SK-N-SH treated with all-trans-retinoic acid at 6 μM for 48 hours (cell line): ENCODE data around the gene TLE2.
A peak's percentile ranks its signal among the peaks of the same experiment; 100 is the strongest.

Experiments used
- ATAC-seq: fragments of 200-7000 bp; cut with Tn5 transposase; 3 replicates; pipeline ENCODE4 v1.9.1; 2020; ENCODE audit warnings: mild to moderate bottlenecking, moderate library complexity
- ARNTL ChIP-seq: fragments of 450-650 bp; formaldehyde crosslinking; IDR thresholded peaks from 2 replicates; pipeline ENCODE4 v1.5.0; 2020; ENCODE audit warnings: low read depth, mild to moderate bottlenecking, moderate library complexity, borderline replicate concordance
- BACH2 ChIP-seq: fragments of 250-450 bp; sonication (Bioruptor Pico); IDR thresholded peaks from 2 replicates; pipeline ENCODE4 v1.9.0; 2021; ENCODE audit warnings: mild to moderate bottlenecking, borderline replicate concordance
- CREB5 ChIP-seq: fragments of 250-450 bp; sonication (Bioruptor Pico); IDR thresholded peaks from 2 replicates; pipeline ENCODE4 v1.5.1; 2020; ENCODE audit warnings: low read depth, mild to moderate bottlenecking, moderate library complexity
- CSDC2 ChIP-seq: fragments of 250-450 bp; sonication (Bioruptor Pico); IDR thresholded peaks from 2 replicates; pipeline ENCODE4 v1.5.0; 2020; ENCODE audit warnings: mild to moderate bottlenecking, moderate library complexity
- CSRNP3 ChIP-seq: fragments of 250-450 bp; sonication (Bioruptor Pico); IDR thresholded peaks from 2 replicates; pipeline ENCODE4 v1.5.1; 2021; ENCODE audit warnings: mild to moderate bottlenecking, moderate library complexity
- ESRRG ChIP-seq: fragments of 250-450 bp; sonication (Bioruptor Pico); IDR thresholded peaks from 2 replicates; pipeline ENCODE4 v1.6.1; 2021; ENCODE audit warnings: mild to moderate bottlenecking
- GLIS3 ChIP-seq: fragments of 250-450 bp; sonication (Bioruptor Pico); IDR thresholded peaks from 2 replicates; pipeline ENCODE4 v1.5.0; 2020; ENCODE audit warnings: mild to moderate bottlenecking, moderate library complexity
- ISL1 ChIP-seq: fragments of 250-450 bp; sonication (Bioruptor Pico); IDR thresholded peaks from 2 replicates; pipeline ENCODE4 v2.1.2; 2022; ENCODE audit warnings: mild to moderate bottlenecking, moderate library complexity
- OSR1 ChIP-seq: fragments of 250-450 bp; sonication (Bioruptor Pico); IDR thresholded peaks from 2 replicates; pipeline ENCODE4 v1.8.0; 2022; ENCODE audit warnings: moderate library complexity, mild to moderate bottlenecking, inconsistent platforms
- PATZ1 ChIP-seq: fragments of 250-450 bp; sonication (Bioruptor Pico); IDR thresholded peaks from 2 replicates; pipeline ENCODE4 v1.8.0; 2020; ENCODE audit warnings: mild to moderate bottlenecking, moderate library complexity, borderline replicate concordance
- POU6F1 ChIP-seq: fragments of 250-450 bp; sonication (Bioruptor Pico); IDR thresholded peaks from 2 replicates; pipeline ENCODE4 v1.8.0; 2021; ENCODE audit warnings: low read depth, mild to moderate bottlenecking, moderate library complexity, borderline replicate concordance
- PPARA ChIP-seq: fragments of 250-450 bp; sonication (Bioruptor Pico); IDR thresholded peaks from 2 replicates; pipeline ENCODE4 v1.5.0; 2020; ENCODE audit warnings: mild to moderate bottlenecking, borderline replicate concordance
- RARB ChIP-seq: fragments of 250-450 bp; sonication (Bioruptor Pico); IDR thresholded peaks from 2 replicates; pipeline ENCODE4 v1.8.0; 2021; ENCODE audit warnings: mild to moderate bottlenecking, moderate library complexity
- SNAI2 ChIP-seq: fragments of 250-450 bp; sonication (Bioruptor Pico); IDR thresholded peaks from 2 replicates; pipeline ENCODE4 v1.5.0; 2020; ENCODE audit warnings: mild to moderate bottlenecking, moderate library complexity
- TCF4 ChIP-seq: fragments of 250-450 bp; sonication (Bioruptor Pico); IDR thresholded peaks from 2 replicates; pipeline ENCODE4 v1.8.0; 2021; ENCODE audit warnings: mild to moderate bottlenecking, moderate library complexity, borderline replicate concordance
- TOX ChIP-seq: fragments of 250-450 bp; sonication (Bioruptor Pico); IDR thresholded peaks from 2 replicates; pipeline ENCODE4 v1.8.0; 2021; ENCODE audit warnings: mild to moderate bottlenecking, moderate library complexity, borderline replicate concordance
- TSHZ2 ChIP-seq: fragments of 250-450 bp; sonication (Bioruptor Pico); IDR thresholded peaks from 2 replicates; pipeline ENCODE4 v1.5.0; 2020; ENCODE audit warnings: mild to moderate bottlenecking, moderate library complexity
- ZC3H10 ChIP-seq: fragments of 250-450 bp; sonication (Bioruptor Pico); IDR thresholded peaks from 2 replicates; pipeline ENCODE4 v1.5.1; 2021; ENCODE audit warnings: mild to moderate bottlenecking, moderate library complexity
- ZFP3 ChIP-seq: fragments of 250-450 bp; sonication (Bioruptor Pico); IDR thresholded peaks from 2 replicates; pipeline ENCODE4 v1.5.0; 2020; ENCODE audit warnings: mild to moderate bottlenecking, moderate library complexity
- ZFP30 ChIP-seq: fragments of 450-650 bp; formaldehyde crosslinking; IDR thresholded peaks from 2 replicates; pipeline ENCODE4 v1.5.0; 2022; ENCODE audit warnings: mild to moderate bottlenecking, moderate library complexity
- ZNF70 ChIP-seq: fragments of 450-650 bp; formaldehyde crosslinking; IDR thresholded peaks from 2 replicates; pipeline ENCODE4 v1.5.0; 2020; ENCODE audit warnings: mild to moderate bottlenecking, moderate library complexity
- ZNF8 ChIP-seq: fragments of 450-650 bp; formaldehyde crosslinking; IDR thresholded peaks from 2 replicates; pipeline ENCODE4 v1.5.0; 2020; ENCODE audit warnings: mild to moderate bottlenecking, moderate library complexity

TLE2 gene

GRCh38 chr19:3006075-3006767, 22.9 kb downstream of the TLE2 start:
- TF ChIP-seq GLIS3 (CRISPR knock-in tag) (no peak), ZFP30 (CRISPR knock-in tag) (no peak), ARNTL (CRISPR knock-in tag) (no peak), SNAI2 (CRISPR knock-in tag) (no peak), POU6F1 (CRISPR knock-in tag) (no peak), ZC3H10 (no peak), ESRRG (CRISPR knock-in tag) (no peak), TCF4 (no peak), ZNF8 (no peak), PATZ1 (no peak), BACH2 (CRISPR knock-in tag) (no peak), CSRNP3 (CRISPR knock-in tag) (no peak), CSDC2 (CRISPR knock-in tag) (no peak), ZNF70 (CRISPR knock-in tag) (no peak), TSHZ2 (CRISPR knock-in tag) (no peak), RARB (CRISPR knock-in tag) (no peak), PPARA (CRISPR knock-in tag) (no peak)
- ATAC-seq, result no peak

- TF ChIP-seq ZNF8 (no peak), GLIS3 (CRISPR knock-in tag) (no peak), CSDC2 (CRISPR knock-in tag) (no peak), ZFP30 (CRISPR knock-in tag) (no peak), RARB (CRISPR knock-in tag) (no peak), OSR1 (CRISPR knock-in tag) (no peak), TCF4 (no peak), ARNTL (CRISPR knock-in tag) (no peak), ISL1 (CRISPR knock-in tag) (no peak), CSRNP3 (CRISPR knock-in tag) (no peak), PPARA (CRISPR knock-in tag) (no peak), TSHZ2 (CRISPR knock-in tag) (no peak), PATZ1 (no peak), TOX (CRISPR knock-in tag) (no peak), ZC3H10 (no peak), ESRRG (CRISPR knock-in tag) (no peak), BACH2 (CRISPR knock-in tag) (no peak), CREB5 (CRISPR knock-in tag) (no peak), ZFP3 (CRISPR knock-in tag) (no peak), ZNF70 (CRISPR knock-in tag) (no peak)
- TF ChIP-seq, all 23 proteins: peak for 0
- peak; percentile 32; the same call in 1 of the 3 replicates for ATAC-seq
Observed at GRCh38 chr19:3005345-3005744, 23.7 kb downstream of the TLE2 start.
